H1 (cell line): ENCODE data around the gene RSL24D1. TPM values are rescaled to one million over a fixed set of nuclear protein-coding genes. Genes with fewer than 3 reads are reported as not detected.

Experiments used
- BCL11A ChIP-seq, 2 experiments: IDR thresholded peaks; one replicate each; pipeline ENCODE4 v1.6.1; 2011; ENCODE audit warnings: low read depth in 2 of 2, low read length in 2 of 2, mild to moderate bottlenecking in 2 of 2
- CHD7 ChIP-seq: fragments of 300-600 bp; sonication (generic); IDR thresholded peaks from 2 replicates; pipeline ENCODE4 v1.7.1; 2012; ENCODE audit warnings: low read length, moderate library complexity, mild to moderate bottlenecking, inconsistent platforms; ENCODE audit not compliant: insufficient replicate concordance
- E2F6 ChIP-seq: IDR thresholded peaks from 2 replicates; pipeline ENCODE4 v1.6.1; 2012; ENCODE audit warnings: inconsistent platforms
- HDAC6 ChIP-seq: IDR thresholded peaks from one replicate; pipeline ENCODE4 v1.7.1; 2012; ENCODE audit warnings: low read depth, mild to moderate bottlenecking, inconsistent platforms, low read length, moderate library complexity
- MAFK ChIP-seq: IDR thresholded peaks from 2 replicates; pipeline ENCODE4 v1.6.1; 2012; ENCODE audit warnings: low read depth, mild to moderate bottlenecking, improper control_type of control experiment, low read length
- POLR2A ChIP-seq, 2 experiments: IDR thresholded peaks; 1 replicate in 1 of 2; 2 replicates in 1 of 2; pipeline ENCODE4 v1.6.1; 2011; ENCODE audit warnings: low read depth in 2 of 2, low read length in 2 of 2, mild to moderate bottlenecking in 2 of 2; ENCODE audit errors: control extremely low read depth in 1 of 2
- TCF12 ChIP-seq: IDR thresholded peaks from 2 replicates; pipeline ENCODE4 v1.6.1; 2011; ENCODE audit warnings: low read depth, mild to moderate bottlenecking, low read length
- polyA plus RNA-seq, 7 experiments: library from polyadenylated mRNA; depleted of rRNA in 3 of 7; stranded (reverse) in 5 of 7; unstranded in 2 of 7; fragments of >200 nt in 5 of 7; fragments of 200-250 nt in 2 of 7; gene quantifications; 1 replicate in 5 of 7; 2 replicates in 1 of 7; 4 replicates in 1 of 7; pipeline versions ENCODE4 v1.2.1 to v1.2.3, GENCODE V29; 2011 to 2013; ENCODE audit warnings: missing spikeins in 2 of 7, mixed read lengths in 2 of 7
- total RNA-seq: library from RNA; stranded (reverse); fragmentation: NEBNext Ultra II Directional; extraction: Animal tissue kit (Norgen Biotek cat#: 25700); gene quantifications from 2 replicates; pipeline ENCODE4 v1.2.1, GENCODE V29; 2021

Gene RSL24D1
- total and polyA plus RNA-seq, 2 of the 8 experiments (the other 6 are each of a cell fraction or from before 2014, with no cell fraction given), result 45.7 to 130 TPM

- TF ChIP-seq CHD7 (no peak), TCF12 (no peak), POLR2A (IDR thresholded peaks at IDR 0.05; ENCODE audit: control extremely low read depth in 1 of 2, low read depth in 2 of 2, low read length in 2 of 2) (no peak), E2F6 (no peak), BCL11A (IDR thresholded peaks at IDR 0.05; ENCODE audit: low read depth in 2 of 2, low read length in 2 of 2) (no peak), HDAC6 (no peak), MAFK (no peak)
Observed at GRCh38 chr15:55239440-55240124, 42.8 kb upstream of the RSL24D1 start (continued).
